ENCODE results near the gene SMARCAD1.
"Not testable (repeated sequence)": the region's sequence is repeated elsewhere in the genome, so short reads cannot be mapped to it uniquely, and the experiment has no call there.

Gene SMARCAD1

GRCh38 chr4:94304365-94304971 lies 96.8 kb downstream of the SMARCAD1 start:
- DNase-seq, result peak; percentile 6

- DNase-seq, result no peak
Observed at GRCh38 chr4:94305466-94306225, 98.0 kb downstream of the SMARCAD1 start.

GRCh38 chr4:94306713-94307112 lies 99.0 kb downstream of the SMARCAD1 start:
- DNase-seq, result no peak

- DNase-seq, result no peak
Observed at GRCh38 chr4:94307231-94307871, 99.7 kb downstream of the SMARCAD1 start.

- not testable (repeated sequence) for DNase-seq
Observed at GRCh38 chr4:94319927-94320326, 112.3 kb downstream of the SMARCAD1 start.

- no peak for DNase-seq
Observed at GRCh38 chr4:94325835-94326234, 118.2 kb downstream of the SMARCAD1 start.

- DNase-seq, result no peak
Observed at GRCh38 chr4:94329933-94330332, 122.3 kb downstream of the SMARCAD1 start.

- no peak for DNase-seq
Observed at GRCh38 chr4:94332983-94333590, 125.4 kb downstream of the SMARCAD1 start.

- no peak for DNase-seq
Observed at GRCh38 chr4:94333866-94334265, 126.2 kb downstream of the SMARCAD1 start.

GRCh38 chr4:94334476-94334875 lies 126.8 kb downstream of the SMARCAD1 start:
- no peak for DNase-seq

- no peak for DNase-seq
Observed at GRCh38 chr4:94334962-94335361, 127.3 kb downstream of the SMARCAD1 start.

GRCh38 chr4:94336303-94336702 lies 128.6 kb downstream of the SMARCAD1 start:
- DNase-seq, result no peak

- DNase-seq, result not testable (repeated sequence)
Observed at GRCh38 chr4:94336791-94337190, 129.1 kb downstream of the SMARCAD1 start.

- no peak for DNase-seq
Observed at GRCh38 chr4:94338681-94339351, 131.2 kb downstream of the SMARCAD1 start.

GRCh38 chr4:94339779-94340178 lies 132.1 kb downstream of the SMARCAD1 start:
- peak; percentile 18 for DNase-seq
